HG03066 (cell line): Measurements from ENCODE around the gene NRROS.
"Not testable (repeated sequence)": the region's sequence is repeated elsewhere in the genome, so short reads cannot be mapped to it uniquely, and the experiment has no call there.

ENCODE experiments used
- ATAC-seq: cut with Tn5 transposase; IDR thresholded peaks from one replicate; pipeline ENCODE4 v1.9.1; 2021; ENCODE audit warnings: low read depth; ENCODE audit not compliant: unreplicated experiment

The NRROS gene

DNA sequence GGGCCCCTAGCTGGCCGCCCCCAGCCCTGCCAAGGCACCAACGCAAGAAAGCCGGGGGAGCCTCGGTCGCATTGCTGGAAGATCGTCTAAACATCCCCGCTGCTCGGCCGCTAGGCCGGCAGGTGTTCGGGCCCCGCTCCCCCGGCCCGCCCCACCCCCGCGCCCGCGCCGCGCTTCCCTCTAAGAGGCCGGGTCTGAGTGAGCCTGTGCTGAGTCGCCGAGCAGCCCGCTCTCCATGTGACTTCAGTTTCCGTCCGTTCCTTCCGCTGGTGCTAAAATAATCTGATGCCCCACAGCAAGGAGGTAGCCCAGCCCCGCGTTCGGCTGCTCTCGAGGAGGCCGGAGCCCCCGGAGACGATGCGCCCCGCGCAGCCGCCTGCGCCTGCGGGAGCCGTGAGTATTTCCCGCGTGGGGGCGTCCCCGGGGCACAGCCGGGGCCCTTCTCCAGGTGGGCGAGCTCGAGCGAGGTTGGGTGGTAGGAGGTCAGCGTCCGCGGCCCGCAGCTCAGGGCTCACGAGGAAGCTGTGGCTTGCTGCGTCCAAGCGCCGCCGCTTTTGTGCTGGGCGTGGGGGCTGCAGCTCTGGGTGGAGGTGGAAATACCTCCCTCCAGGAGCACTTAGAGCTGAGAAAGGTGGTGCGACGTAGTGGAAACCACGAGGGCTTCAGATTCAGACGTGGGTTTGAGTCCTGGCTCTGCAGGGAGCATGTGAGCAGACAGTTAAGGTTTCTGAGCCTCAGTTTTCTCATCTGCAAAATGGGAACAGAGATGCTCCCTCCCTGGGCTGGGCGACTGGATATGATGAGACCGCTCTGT lies at the start of gene NRROS:
Gene NRROS (plus strand): TSS at position 212 of the 814 bp plus-strand sequence. CDS start 14,846 bp downstream, outside the sequence.
- ATAC-seq, result peak; percentile 38

DNA sequence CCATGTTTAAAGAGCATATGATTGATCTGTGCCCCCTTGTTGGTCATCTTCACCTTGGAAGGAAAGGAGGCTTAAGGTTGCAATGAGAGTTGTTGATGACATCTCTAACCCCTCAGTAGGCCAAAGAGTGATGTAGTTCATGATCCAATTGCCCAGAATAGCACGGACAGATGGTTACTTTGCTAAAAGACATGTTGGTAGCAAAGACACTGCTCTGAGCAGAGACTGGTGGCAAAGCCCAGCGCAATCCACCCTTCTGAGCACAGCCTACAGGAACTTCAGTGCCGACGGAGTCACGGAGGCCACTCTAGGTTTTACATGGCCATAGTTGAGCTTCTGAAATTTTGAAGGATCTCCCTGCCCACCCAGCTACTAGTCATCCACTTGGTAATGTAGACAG lies 49.2 kb upstream of the NRROS start:
- no peak for ATAC-seq

DNA sequence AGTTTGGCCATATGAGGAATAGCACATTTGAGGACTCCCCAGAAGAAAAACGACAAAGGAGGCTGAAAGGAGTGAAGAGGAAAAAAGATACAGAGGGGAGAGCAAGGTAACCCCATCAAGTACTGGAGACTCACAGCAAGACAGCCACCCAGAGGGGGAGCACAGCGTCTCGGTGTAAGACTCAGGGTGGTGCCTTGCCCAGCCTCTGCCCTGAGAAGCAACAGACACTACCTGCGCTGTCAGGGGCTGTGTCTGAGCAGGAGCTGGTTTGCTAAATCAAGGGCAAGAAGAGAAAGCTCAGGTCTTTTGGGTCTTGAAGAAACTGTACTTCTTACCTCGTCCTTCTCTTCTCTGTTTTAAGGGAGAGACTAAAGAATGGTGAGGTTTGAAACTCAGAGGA lies 43.1 kb upstream of the NRROS start:
- ATAC-seq, result no peak

DNA sequence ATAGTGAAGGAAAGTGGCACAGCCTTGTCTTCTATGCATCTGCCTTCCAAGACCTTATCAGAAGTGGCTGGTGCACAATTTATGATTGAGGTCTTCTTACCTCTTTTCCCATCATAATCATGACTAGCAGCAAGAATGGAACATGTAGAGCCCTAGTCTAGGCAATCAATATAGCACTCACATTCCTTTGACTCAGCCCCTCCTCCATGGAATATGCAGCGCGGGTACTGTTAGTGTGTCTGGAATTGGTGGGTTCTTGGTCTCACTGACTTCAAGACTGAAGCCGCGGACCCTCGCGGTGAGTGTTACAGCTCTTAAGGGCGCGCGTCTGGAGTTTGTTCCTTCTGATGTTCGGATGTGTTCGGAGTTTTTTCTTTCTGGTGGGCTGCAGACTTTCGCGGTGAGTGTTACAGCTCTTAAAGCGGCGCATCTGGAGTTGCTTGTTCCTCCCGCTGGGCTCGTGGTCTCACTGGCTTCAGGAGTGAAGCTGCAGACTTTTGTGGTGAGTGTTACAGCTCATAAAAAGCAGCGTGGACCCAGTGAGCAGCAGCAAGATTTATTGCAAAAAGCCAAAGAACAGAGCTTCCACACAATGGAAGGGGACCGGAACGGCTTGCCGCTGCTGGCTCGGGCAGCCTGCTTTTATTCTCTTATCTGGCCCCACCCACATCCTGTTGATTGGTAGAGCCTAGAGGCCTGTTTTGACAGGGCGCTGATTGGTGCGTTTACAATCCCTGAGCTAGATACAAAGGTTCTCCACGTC lies 41.3 kb upstream of the NRROS start:
- not testable (repeated sequence) for ATAC-seq

DNA sequence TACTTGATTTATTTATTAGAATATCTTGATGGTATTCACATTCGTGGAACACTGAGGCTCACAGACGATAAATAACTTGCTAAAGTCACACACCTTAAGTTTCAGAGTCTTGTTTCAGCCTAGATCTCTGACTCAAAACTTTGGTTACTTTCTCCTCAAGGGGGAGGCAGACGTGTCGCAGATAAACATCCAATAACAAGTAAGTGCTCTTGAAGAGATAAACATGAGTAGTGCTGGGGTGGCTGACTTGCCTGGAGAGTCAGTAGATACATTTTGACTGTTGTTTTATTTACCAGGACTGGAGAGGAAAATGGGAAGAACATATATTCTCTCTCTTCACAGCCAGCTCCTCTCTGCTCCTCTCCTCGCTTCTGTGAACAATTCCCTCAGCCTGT lies 39.8 kb upstream of the NRROS start:
- ATAC-seq, result no peak

DNA sequence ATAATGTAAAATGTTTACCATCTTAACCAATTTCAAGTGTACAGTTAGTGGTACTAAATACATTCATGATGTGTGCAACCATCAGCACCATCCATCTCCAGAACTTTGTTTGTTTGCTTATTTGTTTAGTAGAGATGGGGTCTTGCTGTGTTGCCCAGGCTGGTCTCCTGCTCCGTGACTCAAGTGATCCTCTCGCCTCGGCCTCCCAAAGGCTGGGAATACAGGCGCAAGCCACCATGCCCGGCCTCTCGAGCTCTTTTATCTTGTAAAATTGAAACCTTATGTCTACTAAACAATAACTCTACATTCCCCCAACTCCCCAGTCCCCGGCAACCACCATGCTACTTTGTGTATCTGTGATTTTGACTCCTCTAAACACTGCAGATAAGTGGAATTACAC lies 39.1 kb upstream of the NRROS start:
- no peak for ATAC-seq

DNA sequence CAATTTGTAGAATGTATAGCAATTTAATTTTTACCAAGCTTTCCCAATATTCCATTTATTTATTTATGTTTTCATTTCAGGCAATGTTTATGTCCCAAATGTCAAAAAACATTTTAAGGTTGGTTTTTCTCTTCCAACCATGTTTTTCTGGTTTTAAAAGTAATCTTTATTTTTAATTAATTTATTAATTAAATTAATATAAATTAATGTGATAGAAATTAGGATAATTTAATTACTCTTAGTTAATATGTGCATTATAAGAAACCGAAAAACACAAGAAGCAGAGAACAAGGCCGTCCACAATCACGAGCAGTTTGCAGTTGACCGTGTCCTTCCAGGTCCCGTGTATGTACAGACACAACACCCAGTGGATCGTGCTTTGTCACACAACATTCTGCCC lies 36.8 kb upstream of the NRROS start:
- ATAC-seq, result no peak

DNA sequence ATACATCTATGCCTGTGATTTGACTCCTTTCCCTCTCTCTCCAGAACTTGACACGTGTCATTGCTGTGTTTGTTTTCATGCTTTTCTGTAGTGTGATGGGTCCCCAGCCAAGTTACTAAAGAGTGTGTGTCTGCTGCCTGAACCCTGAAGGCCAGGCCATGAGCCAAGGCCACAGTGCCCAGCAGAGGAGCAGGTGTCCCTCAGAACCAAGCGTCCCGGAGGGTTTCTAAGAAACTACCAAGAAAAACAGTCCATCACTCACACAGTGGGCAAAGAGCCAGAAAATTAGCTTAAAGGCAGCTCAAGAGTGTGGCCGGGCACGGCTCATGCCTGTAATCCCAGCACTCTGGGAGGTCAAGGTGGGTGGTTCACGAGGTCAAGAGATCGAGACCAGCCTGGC lies 35.8 kb upstream of the NRROS start:
- no peak for ATAC-seq

DNA sequence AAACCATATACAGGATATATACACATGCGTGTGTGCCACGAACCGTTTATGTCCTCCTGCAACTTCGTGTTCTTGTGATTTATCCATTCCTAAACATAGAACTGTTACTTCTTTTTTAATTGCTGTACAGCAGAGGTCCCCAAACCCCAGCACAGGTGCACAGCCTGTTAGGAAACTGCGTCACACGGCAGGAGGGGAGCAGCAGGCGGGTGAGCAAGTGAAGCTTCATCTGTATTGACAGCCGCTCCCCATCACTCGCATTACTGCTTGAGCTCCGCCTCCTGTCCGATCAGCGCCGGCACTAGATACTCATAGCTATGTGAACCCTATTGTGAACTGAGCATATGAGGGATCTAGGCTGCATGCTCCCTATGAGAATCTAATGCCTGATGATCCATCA lies 34.9 kb upstream of the NRROS start:
- no peak for ATAC-seq

DNA sequence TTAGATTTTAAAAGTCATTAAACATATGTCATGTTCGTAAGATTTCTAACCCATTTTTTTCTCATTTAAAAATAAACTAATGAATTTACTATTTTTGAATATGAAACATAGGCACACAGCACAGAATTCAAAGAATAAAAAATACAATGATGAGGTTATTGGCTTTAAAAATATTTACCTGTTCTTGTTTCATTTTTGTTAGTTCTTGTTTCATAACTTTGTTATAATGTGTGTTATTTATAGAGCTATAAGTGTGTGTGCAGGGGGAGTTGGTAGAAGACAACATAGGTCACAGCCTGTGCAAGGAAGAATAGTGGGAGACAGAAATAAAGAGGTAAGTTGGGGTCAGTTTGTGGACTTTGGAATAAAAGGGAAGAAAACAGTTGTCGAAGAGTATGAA lies 30.8 kb upstream of the NRROS start:
- no peak for ATAC-seq

DNA sequence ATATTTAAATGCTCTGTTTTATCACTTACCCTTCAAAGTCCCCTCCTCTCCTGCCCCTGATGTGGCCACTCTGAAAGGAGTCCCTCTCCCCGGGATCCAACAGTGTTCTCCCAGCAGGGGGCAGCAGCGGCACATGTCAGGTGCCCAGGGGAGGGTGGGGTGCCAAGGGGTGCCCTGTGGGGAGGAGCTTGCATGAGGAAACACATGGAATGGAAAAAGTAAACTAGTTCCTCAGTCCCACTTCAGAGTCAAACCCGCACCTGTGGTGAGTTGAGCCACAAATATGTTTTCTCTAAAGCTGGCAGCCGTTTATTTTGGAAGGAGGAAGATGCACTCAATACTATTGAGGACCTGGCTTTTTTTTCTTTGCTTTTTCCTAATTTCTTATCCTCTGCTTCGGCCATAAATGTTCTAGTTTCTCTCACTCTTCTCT lies 30.1 kb upstream of the NRROS start:
- peak; percentile 84 for ATAC-seq

DNA sequence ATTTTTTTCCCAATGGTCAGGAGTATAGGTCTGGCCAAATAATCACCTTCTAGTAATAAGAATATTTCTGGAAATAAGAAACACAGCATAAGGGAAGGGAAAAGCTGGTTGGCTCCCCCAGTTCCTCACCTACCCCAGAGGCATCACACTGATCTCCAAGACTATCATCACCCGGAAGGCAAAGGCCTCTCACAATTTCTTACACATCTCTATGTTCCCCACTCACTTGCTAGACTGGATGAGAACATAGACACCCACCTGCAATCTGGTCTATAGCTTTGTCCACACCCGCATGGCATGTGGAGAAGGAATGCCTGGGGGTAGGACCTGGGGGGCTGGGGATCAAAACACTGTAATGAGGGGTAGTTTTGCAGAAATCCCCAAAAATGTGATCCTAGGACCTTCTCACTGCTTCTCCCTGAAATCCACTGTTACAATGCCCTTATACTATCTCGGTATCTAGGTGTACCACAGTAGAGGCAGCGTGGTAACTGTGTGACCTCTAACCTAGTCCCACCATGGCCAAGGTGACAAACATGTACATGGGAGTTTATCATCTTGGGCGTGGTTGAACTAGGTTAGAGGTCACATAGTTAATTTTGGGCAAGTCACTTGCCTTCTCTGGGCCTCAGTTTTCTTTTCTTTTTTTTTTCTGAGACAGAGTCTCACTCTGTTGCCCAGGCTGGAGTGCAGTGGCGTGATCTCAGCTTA lies 29.5 kb upstream of the NRROS start:
- ATAC-seq, result no peak

DNA sequence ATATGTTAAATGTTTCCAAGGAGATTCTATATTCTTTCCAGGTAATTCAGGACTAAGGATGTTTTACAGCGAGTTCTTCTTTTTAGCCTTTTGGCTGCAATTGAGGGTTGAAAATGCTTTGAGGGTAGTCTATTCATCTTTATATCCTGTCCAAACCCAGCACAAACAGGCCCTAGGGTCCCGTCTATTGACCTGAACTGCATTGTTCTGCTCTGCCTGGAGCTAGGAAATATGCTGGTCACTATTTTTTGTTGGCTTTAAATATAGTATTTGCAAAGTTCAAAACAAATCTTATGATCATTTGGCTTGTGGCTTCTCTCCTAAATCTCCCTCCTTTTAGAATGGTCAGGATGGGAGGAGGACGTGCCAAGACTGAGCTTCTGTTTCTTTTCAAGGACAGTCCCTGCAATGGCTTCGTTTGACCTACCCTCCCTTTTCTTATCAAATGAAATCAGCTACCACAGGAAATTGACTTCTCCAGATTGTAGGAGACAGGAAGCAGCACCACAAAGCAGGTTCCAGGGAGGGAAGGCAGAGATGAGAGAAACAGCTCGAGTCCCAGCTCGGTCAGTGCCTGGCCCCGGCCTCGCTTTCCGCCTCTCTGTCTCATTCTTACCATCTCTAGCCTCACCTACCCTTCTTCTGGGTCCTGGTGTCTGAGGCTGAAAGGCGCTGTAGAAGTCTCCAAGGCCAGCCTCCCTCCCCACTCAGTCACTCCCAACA lies 27.6 kb upstream of the NRROS start:
- no peak for ATAC-seq

DNA sequence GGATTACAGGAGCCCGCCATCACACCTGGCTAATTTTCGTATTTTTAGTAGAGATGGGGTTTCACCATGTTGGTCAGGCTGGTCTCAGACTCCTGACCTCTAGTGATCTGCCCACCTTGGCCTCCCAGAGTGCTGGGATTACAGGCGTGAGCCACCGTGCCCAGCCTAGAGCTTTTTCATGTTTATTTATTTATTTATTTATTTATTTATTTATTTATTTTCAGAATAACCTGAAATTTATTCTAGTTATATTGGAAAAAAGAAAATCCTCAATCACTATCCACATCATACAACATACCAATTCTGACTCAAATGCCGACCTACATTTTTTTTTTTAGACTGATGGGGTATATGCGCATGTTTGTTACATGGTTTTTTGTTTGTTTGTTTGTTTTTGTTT lies 24.3 kb upstream of the NRROS start:
- not testable (repeated sequence) for ATAC-seq

DNA sequence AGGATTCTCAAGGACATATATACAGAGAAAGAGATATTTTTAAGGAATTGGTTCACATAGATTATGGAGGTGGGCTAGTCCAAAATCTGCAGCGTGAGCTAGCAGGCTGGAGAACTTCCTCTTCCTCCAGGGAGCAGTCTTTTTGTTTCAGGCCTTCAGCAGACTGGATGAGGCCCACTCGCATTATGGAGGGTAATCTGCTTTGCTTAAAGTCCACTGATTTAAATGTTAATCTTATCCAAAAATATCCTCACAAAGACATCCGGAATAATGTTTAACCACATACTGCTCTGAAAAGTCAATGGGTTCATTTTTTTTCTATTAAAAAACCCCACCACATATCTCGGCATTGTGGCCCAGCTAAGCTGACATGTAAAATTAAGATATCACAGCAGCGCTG lies 22.2 kb upstream of the NRROS start:
- ATAC-seq, result no peak

DNA sequence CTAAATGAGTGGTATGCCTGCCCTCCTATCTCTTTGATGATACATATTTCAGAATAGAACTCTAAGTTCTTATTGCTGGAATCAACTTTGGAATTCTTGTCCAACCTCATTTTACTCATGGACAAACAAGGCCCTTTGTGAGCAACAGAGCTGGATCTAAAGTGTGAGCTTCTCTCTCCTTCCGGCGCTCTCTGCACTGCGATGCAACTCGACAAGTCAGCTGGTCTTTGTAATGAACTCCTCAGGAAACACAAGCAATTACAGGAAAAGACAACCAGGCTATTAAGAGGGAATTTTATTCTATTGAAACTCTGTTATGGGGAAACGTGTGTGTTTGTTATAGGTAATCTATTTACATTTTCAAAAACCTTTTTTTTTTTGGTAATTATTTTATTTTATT lies 20.3 kb upstream of the NRROS start:
- no peak for ATAC-seq

DNA sequence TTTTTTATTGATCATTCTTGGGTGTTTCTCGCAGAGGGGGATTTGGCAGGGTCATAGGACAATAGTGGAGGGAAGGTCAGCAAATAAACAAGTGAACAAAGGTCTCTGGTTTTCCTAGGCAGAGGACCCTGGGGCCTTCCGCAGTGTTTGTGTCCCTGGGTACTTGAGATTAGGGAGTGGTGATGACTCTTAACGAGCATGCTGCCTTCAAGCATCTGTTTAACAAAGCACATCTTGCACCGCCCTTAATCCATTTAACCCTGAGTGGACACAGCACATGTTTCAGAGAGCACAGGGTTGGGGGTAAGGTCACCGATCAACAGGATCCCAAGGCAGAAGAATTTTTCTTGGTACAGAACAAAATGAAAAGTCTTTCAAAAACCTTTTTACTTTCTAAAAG lies 19.9 kb upstream of the NRROS start:
- ATAC-seq, result not testable (repeated sequence)

DNA sequence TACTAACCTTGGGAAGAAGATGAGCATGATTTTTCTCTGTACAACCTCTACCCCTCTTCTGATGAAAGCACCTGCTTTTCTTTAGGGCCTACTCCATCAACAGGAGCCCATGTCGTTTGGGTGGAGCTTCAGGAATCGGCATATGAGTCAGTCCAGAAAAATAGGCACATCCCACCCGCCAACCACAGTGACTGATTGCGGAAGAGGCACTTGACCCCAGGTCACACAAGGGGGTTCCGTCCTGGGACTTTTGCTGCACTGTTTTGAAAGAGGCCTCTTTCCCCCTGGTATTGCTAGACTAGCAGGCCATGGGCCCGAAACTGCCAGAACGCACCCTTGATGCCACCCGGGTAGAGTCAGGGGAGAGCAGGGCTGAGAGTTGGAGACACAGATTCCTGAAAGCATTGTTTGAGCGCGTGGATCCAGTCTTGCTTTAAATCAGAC lies 19.3 kb upstream of the NRROS start:
- ATAC-seq, result no peak

DNA sequence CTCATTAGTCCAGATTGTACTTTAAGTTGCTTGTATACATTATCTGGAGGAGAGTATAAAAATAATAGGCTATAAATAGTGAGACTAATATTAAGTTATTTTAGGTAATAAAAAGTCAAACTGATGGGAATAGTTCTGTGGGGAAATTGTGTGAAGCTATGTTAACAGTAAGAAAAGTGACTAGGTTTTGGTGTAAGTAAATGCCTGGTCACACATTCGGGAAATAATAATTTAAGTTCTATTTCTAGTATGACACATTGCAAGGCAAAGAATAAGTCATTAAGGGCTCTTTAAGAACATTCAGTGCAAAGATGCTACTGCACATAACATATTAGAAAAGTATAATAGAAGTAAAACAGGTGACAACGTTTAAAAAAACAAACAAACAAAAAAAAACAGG lies 18.8 kb upstream of the NRROS start:
- ATAC-seq, result no peak

DNA sequence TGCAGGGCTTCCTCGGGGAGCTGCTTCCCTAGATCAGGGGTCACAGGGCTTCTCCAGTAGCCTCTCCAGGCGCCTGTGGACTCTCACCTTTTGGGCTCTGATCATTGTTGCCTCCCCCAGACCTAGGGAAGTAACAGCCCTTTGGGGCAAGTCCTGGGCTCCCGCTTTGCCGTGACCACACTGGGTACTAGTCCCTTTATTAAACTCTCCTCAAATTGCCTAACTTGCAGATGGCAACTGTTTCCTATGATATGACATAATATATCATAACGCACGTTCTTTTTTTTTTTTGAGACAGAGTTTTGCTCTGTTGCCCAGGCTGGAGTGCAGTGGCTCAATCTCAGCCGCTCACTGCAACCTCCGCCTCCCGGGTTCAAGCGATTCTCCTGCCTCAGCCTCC lies 17.9 kb upstream of the NRROS start:
- ATAC-seq, result no peak
